Vagina (tissue), 2 donors: ENCODE results near the gene COX7B. TPM values are rescaled to one million over a fixed set of nuclear protein-coding genes. Genes with fewer than 3 reads are reported as not detected.
A peak's percentile ranks its signal among the peaks of the same experiment; 100 is the strongest.
"Not testable (repeated sequence)": the region's sequence is repeated elsewhere in the genome, so short reads cannot be mapped to it uniquely, and the experiment has no call there.

ENCODE experiments used
- DNase-seq, 2 donors: peaks; one replicate each; pipeline ENCODE4 v3.0.0-alpha.2; 2017; ENCODE audit errors: extremely low spot score in 2 of 2
- H3K27ac ChIP-seq: fragments of 200-600 bp; sonication (generic); one replicate; pipeline ENCODE4 v1.5.1; 2019
- H3K27me3 ChIP-seq: fragments of 200-600 bp; sonication (generic); one replicate; pipeline ENCODE4 v1.5.1; 2019
- H3K36me3 ChIP-seq, 2 donors: fragments of 200-600 bp; sonication (generic); one replicate each; pipeline ENCODE4 v1.5.1; 2017 to 2019
- H3K4me1 ChIP-seq: fragments of 200-600 bp; sonication (generic); one replicate; pipeline ENCODE4 v1.5.1; 2019
- H3K4me3 ChIP-seq, 2 donors: fragments of 200-600 bp; sonication (generic); 1 replicate in 1 of 2; 2 replicates in 1 of 2; pipeline ENCODE4 v1.5.1; 2016 to 2019
- H3K9me3 ChIP-seq: fragments of 200-600 bp; sonication (generic); one replicate; pipeline ENCODE4 v1.5.1; 2019
- CTCF ChIP-seq, 3 experiments: fragments of 450-650 bp in 2 of 3; fragments of 200-600 bp in 1 of 3; sonication (generic) in 1 of 3; IDR thresholded peaks; one replicate each; pipeline ENCODE4 v1.5.1; 2017 to 2019; ENCODE audit warnings: antibody characterized with exemption in 3 of 3, mild to moderate bottlenecking in 2 of 3, moderate library complexity in 2 of 3
- POLR2A ChIP-seq, 2 donors: fragments of 450-650 bp; IDR thresholded peaks; one replicate each; pipeline ENCODE4 v1.6.1; 2017; ENCODE audit warnings: antibody characterized with exemption in 2 of 2, mild to moderate bottlenecking in 2 of 2, moderate library complexity in 2 of 2
- POLR2AphosphoS5 ChIP-seq, 2 donors: sonication (generic); formaldehyde crosslinking; IDR thresholded peaks; one replicate each; pipeline ENCODE4 v1.9.0; 2017; ENCODE audit warnings: antibody characterized with exemption in 2 of 2, mild to moderate bottlenecking in 2 of 2, low read depth in 1 of 2; ENCODE audit not compliant: insufficient read depth in 1 of 2
- intact Hi-C: fragments of 100-400 bp; cut with DNase I; formaldehyde crosslinking; loops from one replicate; pipeline ENCODE4 v1.15.1; 2023
- total RNA-seq: library from RNA; depleted of rRNA; stranded (reverse); fragments of >200 nt; gene quantifications from one replicate; pipeline ENCODE4 v1.2.3, GENCODE V29; 2016

COX7B gene
- 483 TPM for total RNA-seq

GRCh38 chrX:77899081-77899828 is at the start of gene COX7B:
COX7B (plus strand) TSS chrX:77899468; CDS start chrX:77899554, 86 bp downstream.
- DNase-seq, result peak in 1 of 2 donors; percentile 87

GRCh38 chrX:77875372-77875771 is 23.9 kb upstream of the COX7B start:
- H3K4me3 ChIP-seq, result no peak overlapping the region
- no peaks in the 10 kb centered on the region for H3K27me3 ChIP-seq
- no peaks in the 10 kb centered on the region for H3K4me1 ChIP-seq
- DNase-seq, result no peak
- H3K36me3 ChIP-seq, result peaks cover 0 to 17% of the 10 kb centered on the region in 2 donors
- H3K9me3 ChIP-seq, result no peaks in the 10 kb centered on the region
- H3K27ac ChIP-seq, result no peak overlapping the region
- TF ChIP-seq POLR2AphosphoS5 (IDR thresholded peaks at IDR 0.05; ENCODE audit: insufficient read depth in 1 of 2, low read depth in 1 of 2), result no peak
- no peak for TF ChIP-seq CTCF (IDR thresholded peaks at IDR 0.05)
- no peak for TF ChIP-seq POLR2A (IDR thresholded peaks at IDR 0.05)
- intact Hi-C loops, result no loop called here

More at GRCh38 chrX:77899081-77899828, at the start of gene COX7B:
- H3K36me3 ChIP-seq, result peaks cover 0 to 4% of the 10 kb centered on the region in 2 donors
- no peaks in the 10 kb centered on the region for H3K9me3 ChIP-seq
- H3K27ac ChIP-seq, result peak within 1 kb of the TSS; percentile 74
- peak in 1 of 2 donors; percentile 96 for TF ChIP-seq POLR2AphosphoS5 (IDR thresholded peaks at IDR 0.05; ENCODE audit: insufficient read depth in 1 of 2, low read depth in 1 of 2)
- TF ChIP-seq CTCF (IDR thresholded peaks at IDR 0.05), result no peak
- TF ChIP-seq POLR2A (IDR thresholded peaks at IDR 0.05), result peak in 1 of 2 donors; percentile 43
- intact Hi-C loops, result no loop called here
- no peaks in the 10 kb centered on the region for H3K27me3 ChIP-seq
- peak within 1 kb of the TSS; percentile 47 to 51 for H3K4me3 ChIP-seq
- H3K4me1 ChIP-seq, result peaks cover under 1% of the 10 kb centered on the region

GRCh38 chrX:77881418-77881817 is 17.9 kb upstream of the COX7B start:
- intact Hi-C loops, H3K9me3 ChIP-seq, DNase-seq, H3K4me1 ChIP-seq, H3K27ac ChIP-seq, H3K4me3 ChIP-seq, H3K36me3 ChIP-seq, H3K27me3 ChIP-seq: not testable (repeated sequence)

GRCh38 chrX:77892887-77893286 is 6.4 kb upstream of the COX7B start:
- Histone ChIP-seq H3K36me3 (no peaks in the 10 kb centered on the region), H3K27me3 (no peaks in the 10 kb centered on the region), H3K4me3 (no peak overlapping the region), H3K27ac (no peak overlapping the region), H3K9me3 (no peaks in the 10 kb centered on the region), H3K4me1 (peaks cover 18% of the 10 kb centered on the region)
- TF ChIP-seq POLR2A (IDR thresholded peaks at IDR 0.05), result no peak
- DNase-seq, result no peak
- intact Hi-C loops, result no loop called here

GRCh38 chrX:77893713-77894112 is 5.6 kb upstream of the COX7B start:
- Histone ChIP-seq H3K36me3 (no peaks in the 10 kb centered on the region), H3K9me3 (no peaks in the 10 kb centered on the region), H3K27me3 (no peaks in the 10 kb centered on the region), H3K27ac (no peak overlapping the region), H3K4me3 (no peak overlapping the region), H3K4me1 (peaks cover 18% of the 10 kb centered on the region)
- TF ChIP-seq POLR2AphosphoS5 (IDR thresholded peaks at IDR 0.05; ENCODE audit: insufficient read depth in 1 of 2, low read depth in 1 of 2), result no peak
- no peak for TF ChIP-seq POLR2A (IDR thresholded peaks at IDR 0.05)
- TF ChIP-seq CTCF (IDR thresholded peaks at IDR 0.05), result no peak
- DNase-seq, result no peak
- intact Hi-C loops, result no loop called here
